ENCODE measurements around the gene DPYSL4. TPM values are rescaled to one million over a fixed set of nuclear protein-coding genes. Genes with fewer than 3 reads are reported as not detected.

Gene DPYSL4
- total RNA-seq, 5 donors from 2014 or later (not counting 1 experiment from before 2014, with no cell fraction given): 0.66 to 3.9 (median 3.2) TPM

DNA sequence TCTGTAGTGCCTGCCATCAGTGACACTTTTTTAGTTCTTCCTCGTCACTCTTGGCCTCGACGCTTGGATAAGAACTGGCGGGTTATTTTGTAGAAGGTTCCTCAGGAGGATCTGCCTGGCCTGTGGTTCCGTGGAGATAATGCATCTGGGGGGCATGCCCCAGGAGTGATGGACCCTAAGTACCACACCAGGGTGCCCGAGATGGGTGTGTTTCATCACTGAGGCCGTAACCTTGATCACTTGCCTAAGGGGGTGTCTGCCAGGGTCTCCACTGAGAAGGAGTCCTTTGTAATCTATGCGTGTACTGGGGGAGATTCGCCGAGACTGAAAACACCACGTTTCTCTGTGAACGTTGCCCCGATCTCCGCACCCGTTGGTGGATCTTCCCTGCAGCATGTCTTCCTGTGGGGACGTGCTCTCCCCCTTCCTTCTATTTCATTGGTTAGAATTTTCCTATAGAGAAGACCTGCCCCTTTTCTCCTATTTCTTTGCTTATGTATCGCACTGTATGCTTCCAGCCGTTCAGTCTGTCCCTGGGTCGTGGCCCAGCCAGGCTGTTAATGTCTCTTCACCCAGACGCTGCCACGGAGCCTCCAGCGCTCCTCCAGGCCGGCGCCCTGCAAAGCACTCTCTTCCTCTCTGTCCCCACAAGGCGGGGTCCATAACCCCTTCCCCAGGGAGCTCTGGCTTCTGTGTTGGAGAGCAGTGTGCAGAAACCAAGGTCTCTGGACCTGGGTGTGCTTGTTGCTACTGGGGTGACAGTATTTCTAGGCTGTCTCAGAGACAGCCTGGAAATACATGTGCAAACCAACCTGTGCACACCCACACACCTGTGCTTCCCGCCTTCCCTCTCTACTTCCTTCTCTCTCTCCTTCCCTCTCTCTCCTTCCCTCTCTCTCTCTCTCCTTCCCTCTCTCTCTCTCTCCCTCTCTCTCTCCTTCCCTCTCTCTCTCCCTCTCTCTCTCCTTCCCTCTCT is 14.4 kb upstream of the DPYSL4 start:
- POLR2A ChIA-PET: no interaction called here
- H3K36me3 Mint-ChIP-seq: no peaks in the 10 kb centered on the region
- Histone ChIP-seq H3K4me3 (ENCODE audit: control insufficient read depth in 1 of 2, extremely low read depth in 1 of 2, low read length in 1 of 2) (no peak overlapping the region), H3K36me3 (ENCODE audit: control insufficient read depth in 2 of 2, extremely low read depth in 1 of 2, insufficient read depth in 1 of 2, low read length in 1 of 2) (no peaks in the 10 kb centered on the region), H3K27me3 (replicated peaks in 1 of 2; ENCODE audit: control insufficient read depth in 2 of 2, extremely low read depth in 1 of 2, insufficient read depth in 2 of 2, low read length in 1 of 2) (peaks cover 2 to 40% of the 10 kb centered on the region in 2 experiments), H3K4me1 (ENCODE audit: control insufficient read depth in 1 of 2, extremely low read depth in 1 of 2, insufficient read depth in 2 of 2, low read length in 2 of 2) (no peaks in the 10 kb centered on the region), H3K27ac (ENCODE audit: low read length) (no peak overlapping the region), H3K9me3 (no peaks in the 10 kb centered on the region)
- WGBS (ENCODE audit: insufficient coverage): 77% methylated on average over 16 of the region's 26 CpGs
- H3K27me3 Mint-ChIP-seq: peaks cover 13 to 15% of the 10 kb centered on the region in 2 donors
- H3K9me3 Mint-ChIP-seq: no peaks in the 10 kb centered on the region
- H3K4me1 Mint-ChIP-seq: peaks cover 4 to 14% (median 12%) of the 10 kb centered on the region in 3 donors
- ATAC-seq (replicated peaks in 1 of 4): peak in 1 of 4 experiments; percentile 20
- no peak overlapping the region for H3K4me3 Mint-ChIP-seq
- H3K27ac Mint-ChIP-seq: no peak overlapping the region
- DNase-seq: no peak
- CTCF ChIA-PET: no interaction called here

DNA sequence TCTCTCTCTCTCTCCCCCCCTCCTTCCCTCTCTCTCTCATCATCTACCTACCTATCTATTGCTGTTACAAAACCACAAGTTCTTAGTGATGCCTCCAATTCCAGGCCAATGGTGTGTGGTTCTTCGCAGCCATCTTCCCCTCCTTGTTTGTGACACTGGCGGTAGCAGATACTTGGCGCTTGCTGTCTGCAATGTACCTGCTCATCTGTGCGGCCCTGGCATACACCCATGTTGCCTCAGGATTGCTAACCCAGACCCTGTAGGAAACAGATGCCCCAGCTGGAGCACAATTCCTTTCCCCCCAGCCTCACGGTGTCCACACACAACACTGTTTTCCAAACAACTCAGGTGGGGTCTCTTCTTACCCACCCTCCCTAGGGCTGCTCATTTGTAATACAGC is 13.6 kb upstream of the DPYSL4 start:
- Mint-ChIP-seq H3K9me3 (no peaks in the 10 kb centered on the region), H3K27ac (no peak overlapping the region), H3K27me3 (peaks cover 21 to 23% of the 10 kb centered on the region in 2 donors), H3K36me3 (no peaks in the 10 kb centered on the region), H3K4me1 (peaks cover 4 to 14% (median 12%) of the 10 kb centered on the region in 3 donors), H3K4me3 (no peak overlapping the region)
- Histone ChIP-seq H3K36me3 (ENCODE audit: control insufficient read depth in 2 of 2, extremely low read depth in 1 of 2, insufficient read depth in 1 of 2, low read length in 1 of 2) (no peaks in the 10 kb centered on the region), H3K27ac (ENCODE audit: low read length) (no peak overlapping the region), H3K27me3 (replicated peaks in 1 of 2; ENCODE audit: control insufficient read depth in 2 of 2, extremely low read depth in 1 of 2, insufficient read depth in 2 of 2, low read length in 1 of 2) (peaks cover 2 to 43% of the 10 kb centered on the region in 2 experiments), H3K4me1 (ENCODE audit: control insufficient read depth in 1 of 2, extremely low read depth in 1 of 2, insufficient read depth in 2 of 2, low read length in 2 of 2) (no peaks in the 10 kb centered on the region), H3K9me3 (no peaks in the 10 kb centered on the region), H3K4me3 (ENCODE audit: control insufficient read depth in 1 of 2, extremely low read depth in 1 of 2, low read length in 1 of 2) (no peak overlapping the region)
- CTCF ChIA-PET: no interaction called here
- ATAC-seq (replicated peaks in 1 of 4): no peak
- no peak for DNase-seq
- WGBS (ENCODE audit: insufficient coverage): 90% methylated on average over 2 of the region's 5 CpGs
- POLR2A ChIA-PET: no interaction called here

DNA sequence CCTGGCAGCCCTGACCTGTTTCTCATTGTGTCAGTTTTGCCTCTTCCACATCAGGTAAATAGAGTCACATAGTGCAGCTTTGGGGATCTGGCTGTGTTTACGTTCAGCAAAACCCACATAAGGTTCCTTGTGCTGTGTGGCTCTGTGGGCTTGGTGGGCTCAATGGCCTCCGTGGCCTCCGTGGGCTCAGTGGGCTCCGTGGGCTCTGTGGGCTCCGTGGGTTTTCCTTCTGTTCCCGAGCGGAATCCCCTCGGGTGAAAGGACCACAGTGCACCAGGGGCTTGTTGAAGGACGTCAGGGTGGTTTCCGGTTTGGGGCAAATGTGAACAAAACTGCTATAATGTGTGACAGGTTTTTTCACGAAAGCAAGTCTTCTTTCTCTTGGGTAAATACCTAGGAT is 12.5 kb upstream of the DPYSL4 start:
- peaks cover 27 to 31% of the 10 kb centered on the region in 2 donors for H3K27me3 Mint-ChIP-seq

DNA sequence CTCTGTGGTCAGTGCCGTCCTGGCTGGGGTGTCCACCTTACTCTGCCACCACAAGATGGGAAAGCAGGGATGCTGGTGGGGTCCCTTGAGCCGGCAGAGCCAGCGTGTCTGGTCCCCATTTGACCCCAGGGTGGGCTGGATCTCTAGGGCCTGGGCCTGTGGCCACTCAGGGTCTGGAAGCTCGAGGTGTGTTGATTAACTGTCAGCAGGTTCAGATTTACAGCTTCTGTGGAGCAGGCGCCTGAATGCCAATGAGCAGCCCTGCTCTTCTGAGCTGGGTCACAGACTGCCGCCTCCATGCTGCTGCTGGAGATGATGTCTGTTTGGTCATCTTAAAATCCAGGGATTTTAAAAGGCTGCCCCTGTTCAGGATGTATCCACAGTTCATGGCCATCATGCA is 11.3 kb upstream of the DPYSL4 start:
- Histone ChIP-seq H3K4me1 (ENCODE audit: control insufficient read depth in 1 of 2, extremely low read depth in 1 of 2, insufficient read depth in 2 of 2, low read length in 2 of 2) (no peaks in the 10 kb centered on the region), H3K36me3 (ENCODE audit: control insufficient read depth in 2 of 2, extremely low read depth in 1 of 2, insufficient read depth in 1 of 2, low read length in 1 of 2) (no peaks in the 10 kb centered on the region), H3K27ac (ENCODE audit: low read length) (no peak overlapping the region), H3K4me3 (ENCODE audit: control insufficient read depth in 1 of 2, extremely low read depth in 1 of 2, low read length in 1 of 2) (no peak overlapping the region), H3K27me3 (replicated peaks in 1 of 2; ENCODE audit: control insufficient read depth in 2 of 2, extremely low read depth in 1 of 2, insufficient read depth in 2 of 2, low read length in 1 of 2) (peaks cover 2 to 47% of the 10 kb centered on the region in 2 experiments), H3K9me3 (no peaks in the 10 kb centered on the region)
- ChIA-PET POLR2A (no interaction called here), CTCF (interaction anchor here in 1 of 2 donors (0.6 kb wide), 1 partner anchor 49 kb away, joined by 4 read pairs; no protein-coding TSS in a partner anchor)
- no peaks in the 10 kb centered on the region for H3K36me3 Mint-ChIP-seq
- peaks cover 29 to 36% of the 10 kb centered on the region in 2 donors for H3K27me3 Mint-ChIP-seq
- H3K27ac Mint-ChIP-seq: no peak overlapping the region
- ATAC-seq (replicated peaks in 1 of 4) (no peak), DNase-seq (no peak)
- H3K4me1 Mint-ChIP-seq: peaks cover 4 to 14% (median 12%) of the 10 kb centered on the region in 3 donors
- WGBS (ENCODE audit: insufficient coverage): 47% methylated on average over 5 of the region's 6 CpGs
- H3K9me3 Mint-ChIP-seq: no peaks in the 10 kb centered on the region
- no peak overlapping the region for H3K4me3 Mint-ChIP-seq

More for the DNA sequence above, 12.5 kb upstream of the DPYSL4 start:
- DNase-seq: no peak
- H3K9me3 Mint-ChIP-seq: no peaks in the 10 kb centered on the region
- H3K36me3 ChIP-seq (ENCODE audit: control insufficient read depth in 2 of 2, extremely low read depth in 1 of 2, insufficient read depth in 1 of 2, low read length in 1 of 2): no peaks in the 10 kb centered on the region
- no peak overlapping the region for H3K27ac Mint-ChIP-seq
- H3K4me1 ChIP-seq (ENCODE audit: control insufficient read depth in 1 of 2, extremely low read depth in 1 of 2, insufficient read depth in 2 of 2, low read length in 2 of 2): no peaks in the 10 kb centered on the region
- no peak overlapping the region for H3K4me3 ChIP-seq (ENCODE audit: control insufficient read depth in 1 of 2, extremely low read depth in 1 of 2, low read length in 1 of 2)
- CTCF ChIA-PET: no interaction called here
- H3K4me3 Mint-ChIP-seq: no peak overlapping the region
- no peaks in the 10 kb centered on the region for H3K9me3 ChIP-seq
- H3K36me3 Mint-ChIP-seq: no peaks in the 10 kb centered on the region
- H3K27me3 ChIP-seq (replicated peaks in 1 of 2; ENCODE audit: control insufficient read depth in 2 of 2, extremely low read depth in 1 of 2, insufficient read depth in 2 of 2, low read length in 1 of 2): peaks cover 2 to 44% of the 10 kb centered on the region in 2 experiments
- peaks cover 4 to 14% (median 12%) of the 10 kb centered on the region in 3 donors for H3K4me1 Mint-ChIP-seq
- WGBS (ENCODE audit: insufficient coverage): 93% methylated on average over 6 of the region's 11 CpGs
- POLR2A ChIA-PET: no interaction called here
- ATAC-seq (replicated peaks in 1 of 4): no peak
- no peak overlapping the region for H3K27ac ChIP-seq (ENCODE audit: low read length)

DNA sequence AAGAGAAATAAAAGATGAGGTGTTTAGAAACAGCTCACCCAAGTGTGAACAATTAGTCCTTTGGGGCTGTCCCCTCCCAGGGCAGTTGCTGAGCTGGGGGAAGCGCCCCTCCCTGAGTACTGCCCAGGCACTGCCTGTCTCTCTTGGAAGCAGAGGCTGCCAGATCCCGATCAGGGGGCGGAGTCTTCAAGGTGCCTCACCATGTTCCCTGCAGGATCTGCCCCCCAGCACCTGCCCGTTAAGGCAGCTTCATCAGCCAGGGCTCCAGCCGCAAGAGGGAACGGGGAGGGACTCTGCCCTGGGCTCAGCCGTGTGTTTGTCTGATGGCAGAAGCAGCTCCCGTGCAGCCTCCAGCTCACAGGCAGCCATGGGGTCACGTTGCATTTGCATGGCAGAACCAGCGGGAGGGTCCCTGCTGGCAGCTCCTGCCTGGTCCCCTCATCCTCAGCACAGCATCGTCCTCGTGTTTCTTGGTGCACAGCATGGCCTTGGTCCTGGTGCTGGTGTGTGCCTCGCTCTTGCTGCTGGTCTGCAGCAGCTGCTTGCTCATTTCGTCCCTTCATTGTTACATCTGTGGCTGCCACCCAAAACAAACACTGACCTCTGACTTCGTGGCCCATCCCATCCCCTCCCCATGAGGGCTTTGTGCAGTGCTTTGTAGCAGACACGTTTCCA is 10.7 kb upstream of the DPYSL4 start:
- no peak overlapping the region for H3K4me3 ChIP-seq (ENCODE audit: control insufficient read depth in 1 of 2, extremely low read depth in 1 of 2, low read length in 1 of 2)
- H3K4me1 ChIP-seq (ENCODE audit: control insufficient read depth in 1 of 2, extremely low read depth in 1 of 2, insufficient read depth in 2 of 2, low read length in 2 of 2): no peaks in the 10 kb centered on the region
- no peaks in the 10 kb centered on the region for H3K9me3 Mint-ChIP-seq
- no peaks in the 10 kb centered on the region for H3K9me3 ChIP-seq
- 14% methylated on average over 14 of the region's 16 CpGs for WGBS (ENCODE audit: insufficient coverage)
- H3K27ac Mint-ChIP-seq: no peak overlapping the region
- peaks cover 3 to 43% of the 10 kb centered on the region in 2 experiments for H3K27me3 ChIP-seq (replicated peaks in 1 of 2; ENCODE audit: control insufficient read depth in 2 of 2, extremely low read depth in 1 of 2, insufficient read depth in 2 of 2, low read length in 1 of 2)
- ATAC-seq (replicated peaks in 1 of 4): no peak
- H3K27me3 Mint-ChIP-seq: peaks cover 32 to 36% of the 10 kb centered on the region in 2 donors
- H3K4me3 Mint-ChIP-seq: no peak overlapping the region
- H3K36me3 Mint-ChIP-seq: no peaks in the 10 kb centered on the region
- POLR2A ChIA-PET: no interaction called here
- H3K36me3 ChIP-seq (ENCODE audit: control insufficient read depth in 2 of 2, extremely low read depth in 1 of 2, insufficient read depth in 1 of 2, low read length in 1 of 2): no peaks in the 10 kb centered on the region
- no peak overlapping the region for H3K27ac ChIP-seq (ENCODE audit: low read length)
- DNase-seq: no peak
- H3K4me1 Mint-ChIP-seq: peaks cover 4 to 14% (median 12%) of the 10 kb centered on the region in 3 donors
- CTCF ChIA-PET: interaction anchor here in 1 of 2 donors (0.6 kb wide), 1 partner anchor 49 kb away, joined by 4 read pairs; no protein-coding TSS in a partner anchor
